Neural cell (in vitro differentiated cells): ENCODE results near the gene HIGD1C. TPM values are rescaled to one million over a fixed set of nuclear protein-coding genes. Genes with fewer than 3 reads are reported as not detected.

Experiments
- H2AFZ ChIP-seq: fragments of 200-600, 300-800 bp; sonication (generic), shearing (Covaris generic); 2 replicates; pipeline ENCODE4 v1.6.0; 2014; ENCODE audit warnings: low read depth, mild to moderate bottlenecking, antibody characterized with exemption, low read length, moderate library complexity
- H3F3A ChIP-seq: fragments of 200-600 bp; shearing (Covaris generic); 2 replicates; pipeline ENCODE4 v1.6.1; 2016; ENCODE audit warnings: mild to moderate bottlenecking, moderate library complexity, mixed read lengths, antibody characterized with exemption, low read length; ENCODE audit not compliant: insufficient read depth, poor library complexity, severe bottlenecking
- H3K27ac ChIP-seq: fragments of 200-600, 300-800 bp; sonication (generic), shearing (Covaris generic); 2 replicates; pipeline ENCODE4 v1.5.1; 2014; ENCODE audit warnings: mild to moderate bottlenecking, low read length, moderate library complexity
- H3K27me3 ChIP-seq: fragments of 300-800, 200-600 bp; sonication (generic), shearing (Covaris generic); 2 replicates; pipeline ENCODE4 v1.6.0; 2014; ENCODE audit warnings: mild to moderate bottlenecking, low read depth, low read length, moderate library complexity; ENCODE audit not compliant: insufficient read depth
- H3K36me3 ChIP-seq: fragments of 300-800, 200-600 bp; sonication (generic), shearing (Covaris generic); 2 replicates; pipeline ENCODE4 v1.5.1; 2014; ENCODE audit warnings: mild to moderate bottlenecking, antibody characterized with exemption, low read length, moderate library complexity; ENCODE audit not compliant: insufficient read depth
- H3K4me2 ChIP-seq: fragments of 300-800, 200-600 bp; sonication (generic), shearing (Covaris generic); 2 replicates; pipeline ENCODE4 v1.6.0; 2014; ENCODE audit warnings: mild to moderate bottlenecking, low read length
- H3K4me3 ChIP-seq: fragments of 300-800, 200-600 bp; sonication (generic), shearing (Covaris generic); 2 replicates; pipeline ENCODE4 v1.5.1; 2014; ENCODE audit warnings: mild to moderate bottlenecking, low read length, moderate library complexity
- H3K79me2 ChIP-seq: fragments of 200-600 bp; shearing (Covaris generic); replicated peaks from 2 replicates; pipeline ENCODE4 v1.6.0; 2014; ENCODE audit warnings: mild to moderate bottlenecking, low read length, moderate library complexity; ENCODE audit not compliant: insufficient read depth
- H3K9ac ChIP-seq: fragments of 300-800, 200-600 bp; sonication (generic), shearing (Covaris generic); 2 replicates; pipeline ENCODE4 v1.6.1; 2016; ENCODE audit warnings: mild to moderate bottlenecking, low read length, mixed read lengths
- H3K9me2 ChIP-seq: fragments of 200-600 bp; shearing (Covaris generic); 2 replicates; pipeline ENCODE4 v1.6.1; 2016; ENCODE audit warnings: mild to moderate bottlenecking, low read length, mixed read lengths; ENCODE audit not compliant: insufficient read depth
- H3K9me3 ChIP-seq: fragments of 200-600, 300-800 bp; sonication (generic), shearing (Covaris generic); 2 replicates; pipeline ENCODE4 v1.6.1; 2016; ENCODE audit warnings: mild to moderate bottlenecking, mixed run types, low read length, moderate library complexity, mixed read lengths
- H4K20me1 ChIP-seq: fragments of 200-600 bp; shearing (Covaris generic); 2 replicates; pipeline ENCODE4 v1.6.1; 2016; ENCODE audit warnings: mild to moderate bottlenecking, mixed run types; ENCODE audit not compliant: insufficient read depth
- CTCF ChIP-seq: fragments of 450-650 bp; IDR thresholded peaks from 2 replicates; pipeline ENCODE4 v1.5.1; 2014; ENCODE audit warnings: antibody characterized with exemption, mild to moderate bottlenecking, moderate library complexity; ENCODE audit not compliant: poor library complexity, severe bottlenecking
- EP300 ChIP-seq: fragments of 450-650 bp; conservative IDR thresholded peaks from 2 replicates; pipeline ENCODE4 v1.6.1; 2014; ENCODE audit warnings: antibody characterized with exemption, mild to moderate bottlenecking, moderate library complexity; ENCODE audit not compliant: poor library complexity, severe bottlenecking
- EZH2 ChIP-seq: fragments of 200-600, 300-800 bp; shearing (Covaris generic), sonication (generic); IDR thresholded peaks from 2 replicates; pipeline ENCODE4 v1.6.1; 2014; ENCODE audit warnings: antibody characterized with exemption, low read length, borderline replicate concordance, mild to moderate bottlenecking; ENCODE audit not compliant: insufficient read depth, poor library complexity, severe bottlenecking
- MXI1 ChIP-seq: fragments of 450-650 bp; conservative IDR thresholded peaks from 2 replicates; pipeline ENCODE4 v1.6.1; 2014; ENCODE audit warnings: antibody characterized with exemption, mild to moderate bottlenecking; ENCODE audit not compliant: poor library complexity, severe bottlenecking
- POLR2AphosphoS5 ChIP-seq: IDR thresholded peaks from 2 replicates; pipeline ENCODE4 v1.6.1; 2012
- RAD21 ChIP-seq: fragments of 450-650 bp; conservative IDR thresholded peaks from 2 replicates; pipeline ENCODE4 v1.6.1; 2014; ENCODE audit warnings: antibody characterized with exemption, mild to moderate bottlenecking, moderate library complexity
- SMC3 ChIP-seq: fragments of 450-650 bp; conservative IDR thresholded peaks from 2 replicates; pipeline ENCODE4 v1.6.1; 2014; ENCODE audit warnings: antibody characterized with exemption, mild to moderate bottlenecking, moderate library complexity; ENCODE audit not compliant: poor library complexity
- TAF1 ChIP-seq: IDR thresholded peaks from 2 replicates; pipeline ENCODE4 v1.6.1; 2012; ENCODE audit warnings: low read depth
- polyA plus RNA-seq: library from polyadenylated mRNA; depleted of rRNA; stranded (reverse); fragments of >200 nt; gene quantifications from 2 replicates; pipeline ENCODE4 v1.2.3, GENCODE V29; 2014
- TF ChIP-seq, protein P1 (sequence below): IDR thresholded peaks from 2 replicates; pipeline ENCODE4 v1.6.1; 2012; ENCODE audit warnings: borderline replicate concordance

The HIGD1C gene
- polyA plus RNA-seq, 1 donor from 2014 or later = not detected

DNA sequence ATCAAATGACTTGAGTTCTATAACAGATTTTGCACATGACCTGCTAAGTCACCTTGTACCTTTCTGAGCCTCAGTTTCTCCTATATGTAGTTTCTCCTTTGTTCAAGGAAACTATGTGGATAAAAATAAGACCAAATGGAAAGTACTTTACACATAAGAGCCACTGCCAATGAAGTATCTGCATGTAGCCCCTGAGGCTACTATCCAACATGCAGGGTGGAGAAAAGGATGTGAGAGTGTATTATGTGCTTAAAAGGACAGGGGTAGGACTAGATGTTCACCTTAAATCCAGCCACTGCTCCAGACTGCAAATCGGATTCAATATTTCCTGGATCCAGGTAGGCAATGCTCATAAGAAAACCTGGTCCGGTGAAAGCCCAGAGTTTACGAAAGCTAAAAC lies 52.7 kb downstream of the HIGD1C start:
- no peak overlapping the region for H2AFZ ChIP-seq
- no peaks in the 10 kb centered on the region for H3K79me2 ChIP-seq
- H4K20me1 ChIP-seq = no peaks in the 10 kb centered on the region
- TF ChIP-seq RAD21 (no peak), TAF1 (no peak), EP300 (no peak), CTCF (no peak), MXI1 (no peak), EZH2 (no peak), SMC3 (no peak), POLR2AphosphoS5 (no peak)
- TF ChIP-seq, protein P1, sequence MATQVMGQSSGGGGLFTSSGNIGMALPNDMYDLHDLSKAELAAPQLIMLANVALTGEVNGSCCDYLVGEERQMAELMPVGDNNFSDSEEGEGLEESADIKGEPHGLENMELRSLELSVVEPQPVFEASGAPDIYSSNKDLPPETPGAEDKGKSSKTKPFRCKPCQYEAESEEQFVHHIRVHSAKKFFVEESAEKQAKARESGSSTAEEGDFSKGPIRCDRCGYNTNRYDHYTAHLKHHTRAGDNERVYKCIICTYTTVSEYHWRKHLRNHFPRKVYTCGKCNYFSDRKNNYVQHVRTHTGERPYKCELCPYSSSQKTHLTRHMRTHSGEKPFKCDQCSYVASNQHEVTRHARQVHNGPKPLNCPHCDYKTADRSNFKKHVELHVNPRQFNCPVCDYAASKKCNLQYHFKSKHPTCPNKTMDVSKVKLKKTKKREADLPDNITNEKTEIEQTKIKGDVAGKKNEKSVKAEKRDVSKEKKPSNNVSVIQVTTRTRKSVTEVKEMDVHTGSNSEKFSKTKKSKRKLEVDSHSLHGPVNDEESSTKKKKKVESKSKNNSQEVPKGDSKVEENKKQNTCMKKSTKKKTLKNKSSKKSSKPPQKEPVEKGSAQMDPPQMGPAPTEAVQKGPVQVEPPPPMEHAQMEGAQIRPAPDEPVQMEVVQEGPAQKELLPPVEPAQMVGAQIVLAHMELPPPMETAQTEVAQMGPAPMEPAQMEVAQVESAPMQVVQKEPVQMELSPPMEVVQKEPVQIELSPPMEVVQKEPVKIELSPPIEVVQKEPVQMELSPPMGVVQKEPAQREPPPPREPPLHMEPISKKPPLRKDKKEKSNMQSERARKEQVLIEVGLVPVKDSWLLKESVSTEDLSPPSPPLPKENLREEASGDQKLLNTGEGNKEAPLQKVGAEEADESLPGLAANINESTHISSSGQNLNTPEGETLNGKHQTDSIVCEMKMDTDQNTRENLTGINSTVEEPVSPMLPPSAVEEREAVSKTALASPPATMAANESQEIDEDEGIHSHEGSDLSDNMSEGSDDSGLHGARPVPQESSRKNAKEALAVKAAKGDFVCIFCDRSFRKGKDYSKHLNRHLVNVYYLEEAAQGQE = no peak
- no peak overlapping the region for H3K4me2 ChIP-seq
- H3K4me3 ChIP-seq = no peak overlapping the region
- no peaks in the 10 kb centered on the region for H3F3A ChIP-seq
- H3K9ac ChIP-seq = no peak overlapping the region
- no peaks in the 10 kb centered on the region for H3K36me3 ChIP-seq
- no peak overlapping the region for H3K27ac ChIP-seq
- H3K9me2 ChIP-seq = no peaks in the 10 kb centered on the region
- no peaks in the 10 kb centered on the region for H3K27me3 ChIP-seq
- H3K9me3 ChIP-seq = no peaks in the 10 kb centered on the region

GRCh38 chr12:51005671-51006070 lies 53.3 kb downstream of the HIGD1C start:
- H2AFZ ChIP-seq = no peak overlapping the region
- no peak overlapping the region for H3K4me3 ChIP-seq
- no peaks in the 10 kb centered on the region for H3K9me2 ChIP-seq
- no peaks in the 10 kb centered on the region for H3K79me2 ChIP-seq
- H3K27ac ChIP-seq = no peak overlapping the region
- no peaks in the 10 kb centered on the region for H3F3A ChIP-seq
- H3K9ac ChIP-seq = no peak overlapping the region
- H4K20me1 ChIP-seq = no peaks in the 10 kb centered on the region
- no peaks in the 10 kb centered on the region for H3K27me3 ChIP-seq
- TF ChIP-seq POLR2AphosphoS5 (no peak), EZH2 (no peak), MXI1 (no peak), SMC3 (no peak), TAF1 (no peak), CTCF (no peak)
- TF ChIP-seq, protein P1 = no peak
- no peaks in the 10 kb centered on the region for H3K36me3 ChIP-seq
- H3K4me2 ChIP-seq = no peak overlapping the region
- no peaks in the 10 kb centered on the region for H3K9me3 ChIP-seq
